Vagina (tissue), 2 donors: ENCODE data around the gene ZNF423. TPM values are rescaled to one million over a fixed set of nuclear protein-coding genes. Genes with fewer than 3 reads are reported as not detected.

Experiments
- DNase-seq, 2 donors: peaks; one replicate each; pipeline ENCODE4 v3.0.0-alpha.2; 2017; ENCODE audit errors: extremely low spot score in 2 of 2
- H3K27ac ChIP-seq: fragments of 200-600 bp; sonication (generic); one replicate; pipeline ENCODE4 v1.5.1; 2019
- H3K27me3 ChIP-seq: fragments of 200-600 bp; sonication (generic); one replicate; pipeline ENCODE4 v1.5.1; 2019
- H3K36me3 ChIP-seq, 2 donors: fragments of 200-600 bp; sonication (generic); one replicate each; pipeline ENCODE4 v1.5.1; 2017 to 2019
- H3K4me1 ChIP-seq: fragments of 200-600 bp; sonication (generic); one replicate; pipeline ENCODE4 v1.5.1; 2019
- H3K4me3 ChIP-seq, 2 donors: fragments of 200-600 bp; sonication (generic); 1 replicate in 1 of 2; 2 replicates in 1 of 2; pipeline ENCODE4 v1.5.1; 2016 to 2019
- H3K9me3 ChIP-seq: fragments of 200-600 bp; sonication (generic); one replicate; pipeline ENCODE4 v1.5.1; 2019
- POLR2A ChIP-seq, 2 donors: fragments of 450-650 bp; IDR thresholded peaks; one replicate each; pipeline ENCODE4 v1.6.1; 2017; ENCODE audit warnings: antibody characterized with exemption in 2 of 2, mild to moderate bottlenecking in 2 of 2, moderate library complexity in 2 of 2
- POLR2AphosphoS5 ChIP-seq, 2 donors: sonication (generic); formaldehyde crosslinking; IDR thresholded peaks; one replicate each; pipeline ENCODE4 v1.9.0; 2017; ENCODE audit warnings: antibody characterized with exemption in 2 of 2, mild to moderate bottlenecking in 2 of 2, low read depth in 1 of 2; ENCODE audit not compliant: insufficient read depth in 1 of 2
- intact Hi-C: fragments of 100-400 bp; cut with DNase I; formaldehyde crosslinking; loops from one replicate; pipeline ENCODE4 v1.15.1; 2023
- total RNA-seq: library from RNA; depleted of rRNA; stranded (reverse); fragments of >200 nt; gene quantifications from one replicate; pipeline ENCODE4 v1.2.3, GENCODE V29; 2016
- TF ChIP-seq, protein P1 (sequence below), 3 experiments: fragments of 450-650 bp in 2 of 3; fragments of 200-600 bp in 1 of 3; sonication (generic) in 1 of 3; IDR thresholded peaks; one replicate each; pipeline ENCODE4 v1.5.1; 2017 to 2019; ENCODE audit warnings: antibody characterized with exemption in 3 of 3, mild to moderate bottlenecking in 2 of 3, moderate library complexity in 2 of 3

The ZNF423 gene
- total RNA-seq, 1 donor from 2014 or later = 10.3 TPM

DNA sequence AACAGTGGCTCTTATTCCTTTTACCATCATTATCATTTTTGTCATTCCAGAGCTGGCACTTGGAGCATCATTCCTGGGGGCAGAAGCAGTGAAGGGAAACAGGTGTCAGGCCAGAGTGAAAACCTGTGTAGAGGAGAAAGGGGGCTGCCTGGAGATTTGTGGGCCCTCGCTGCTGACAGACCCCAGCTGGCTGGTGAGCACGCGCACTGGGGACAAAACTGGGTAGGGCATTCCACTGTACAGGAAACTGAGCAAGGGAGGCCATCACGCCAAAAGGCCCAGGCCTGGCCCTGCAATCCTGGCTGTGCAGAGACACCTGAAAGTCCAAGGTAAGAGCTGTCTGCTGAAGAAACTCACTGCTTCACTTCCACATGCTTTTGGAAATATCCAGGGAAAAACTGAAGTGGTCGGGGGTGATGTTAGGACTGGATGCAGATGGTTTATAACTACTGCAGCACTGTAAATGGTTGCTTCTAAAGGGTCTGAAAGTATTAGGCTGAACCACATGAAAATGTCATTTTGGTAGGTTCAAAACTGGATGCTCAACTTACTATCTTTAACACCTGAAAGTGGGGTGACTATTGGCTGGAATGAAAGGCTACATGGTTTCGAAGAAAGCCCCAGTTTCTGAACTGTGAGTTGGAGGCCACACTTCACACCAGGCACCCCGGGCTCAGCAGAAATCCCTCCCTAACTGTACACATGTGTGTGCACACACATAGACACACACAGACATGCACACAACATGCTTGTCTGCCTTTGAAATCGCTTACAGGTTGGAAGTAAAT, 257.3 kb downstream of the ZNF423 start:
- H3K27ac ChIP-seq = no peak overlapping the region
- no peaks in the 10 kb centered on the region for H3K27me3 ChIP-seq
- H3K9me3 ChIP-seq = no peaks in the 10 kb centered on the region
- TF ChIP-seq, protein P1, sequence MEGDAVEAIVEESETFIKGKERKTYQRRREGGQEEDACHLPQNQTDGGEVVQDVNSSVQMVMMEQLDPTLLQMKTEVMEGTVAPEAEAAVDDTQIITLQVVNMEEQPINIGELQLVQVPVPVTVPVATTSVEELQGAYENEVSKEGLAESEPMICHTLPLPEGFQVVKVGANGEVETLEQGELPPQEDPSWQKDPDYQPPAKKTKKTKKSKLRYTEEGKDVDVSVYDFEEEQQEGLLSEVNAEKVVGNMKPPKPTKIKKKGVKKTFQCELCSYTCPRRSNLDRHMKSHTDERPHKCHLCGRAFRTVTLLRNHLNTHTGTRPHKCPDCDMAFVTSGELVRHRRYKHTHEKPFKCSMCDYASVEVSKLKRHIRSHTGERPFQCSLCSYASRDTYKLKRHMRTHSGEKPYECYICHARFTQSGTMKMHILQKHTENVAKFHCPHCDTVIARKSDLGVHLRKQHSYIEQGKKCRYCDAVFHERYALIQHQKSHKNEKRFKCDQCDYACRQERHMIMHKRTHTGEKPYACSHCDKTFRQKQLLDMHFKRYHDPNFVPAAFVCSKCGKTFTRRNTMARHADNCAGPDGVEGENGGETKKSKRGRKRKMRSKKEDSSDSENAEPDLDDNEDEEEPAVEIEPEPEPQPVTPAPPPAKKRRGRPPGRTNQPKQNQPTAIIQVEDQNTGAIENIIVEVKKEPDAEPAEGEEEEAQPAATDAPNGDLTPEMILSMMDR (IDR thresholded peaks at IDR 0.05) = no peak
- TF ChIP-seq POLR2AphosphoS5 (IDR thresholded peaks at IDR 0.05; ENCODE audit: insufficient read depth in 1 of 2, low read depth in 1 of 2) (no peak), POLR2A (IDR thresholded peaks at IDR 0.05) (no peak)
- intact Hi-C loops = no loop called here
- no peak overlapping the region for H3K4me3 ChIP-seq
- peaks cover 19% of the 10 kb centered on the region for H3K4me1 ChIP-seq
- H3K36me3 ChIP-seq = no peaks in the 10 kb centered on the region
- DNase-seq = peak; percentile 55 to 65

DNA sequence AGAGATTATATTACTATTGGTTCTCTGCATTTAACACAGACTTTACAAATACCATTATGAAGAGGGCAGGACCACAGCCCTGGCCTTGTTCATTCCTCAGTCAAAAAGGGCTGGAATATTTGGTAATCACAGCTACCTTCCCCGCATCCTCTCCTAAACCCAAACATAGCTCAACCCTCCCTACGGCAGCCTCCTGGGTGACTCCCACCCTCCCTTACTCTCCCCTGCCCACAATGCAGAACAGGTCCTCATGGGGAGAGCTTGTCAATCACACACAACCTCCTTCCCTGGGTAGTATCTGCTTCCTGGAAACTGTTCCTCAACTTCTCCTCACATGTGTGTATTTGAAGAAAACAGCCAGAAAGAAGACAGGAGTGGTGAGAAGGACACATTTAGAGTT, 258.1 kb downstream of the ZNF423 start:
- Histone ChIP-seq H3K27me3 (no peaks in the 10 kb centered on the region), H3K4me1 (peaks cover 19% of the 10 kb centered on the region), H3K36me3 (no peaks in the 10 kb centered on the region), H3K4me3 (no peak overlapping the region), H3K9me3 (no peaks in the 10 kb centered on the region), H3K27ac (no peak overlapping the region)
- DNase-seq = peak; percentile 52 to 70
- TF ChIP-seq, protein P1 (IDR thresholded peaks at IDR 0.05) = no peak
- no peak for TF ChIP-seq POLR2AphosphoS5 (IDR thresholded peaks at IDR 0.05; ENCODE audit: insufficient read depth in 1 of 2, low read depth in 1 of 2)
- no peak for TF ChIP-seq POLR2A (IDR thresholded peaks at IDR 0.05)
- intact Hi-C loops = no loop called here

DNA sequence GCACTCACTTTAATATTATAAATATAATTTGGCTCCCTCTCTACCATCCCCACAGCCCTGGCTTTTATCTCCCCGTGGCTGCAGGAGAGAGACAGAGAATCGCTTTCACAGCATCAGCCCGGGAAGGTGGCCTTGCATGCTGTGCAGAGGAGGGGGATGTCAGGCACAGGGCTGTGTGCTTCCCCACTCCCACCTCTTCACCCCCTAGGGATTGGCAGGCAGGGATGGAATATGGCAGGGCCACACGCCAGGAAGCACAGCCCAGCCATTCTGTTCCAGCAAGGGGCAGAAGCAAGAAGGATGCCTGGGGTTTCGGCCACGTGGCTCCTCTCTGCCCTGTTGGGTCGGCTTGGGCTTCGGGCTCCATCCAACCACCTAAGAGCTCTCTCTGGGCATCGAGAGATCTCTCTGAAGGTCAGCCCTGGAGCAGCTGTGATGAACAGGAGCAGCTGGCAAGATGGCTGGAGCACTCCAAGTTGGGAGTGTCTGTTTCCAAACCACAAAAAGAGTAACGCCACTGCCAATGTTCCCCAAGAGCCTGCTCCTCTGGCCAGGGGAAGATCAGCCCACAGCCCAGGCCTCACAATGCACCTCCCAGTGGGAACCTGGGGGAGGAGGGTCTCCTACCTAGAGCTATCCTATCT, 259.1 kb downstream of the ZNF423 start:
- Histone ChIP-seq H3K4me3 (peak overlapping the region in 1 of 2 donors; percentile 14), H3K36me3 (no peaks in the 10 kb centered on the region), H3K9me3 (no peaks in the 10 kb centered on the region), H3K27me3 (no peaks in the 10 kb centered on the region), H3K27ac (peak overlapping the region; percentile 26), H3K4me1 (peaks cover 19% of the 10 kb centered on the region)
- intact Hi-C loops = no loop called here
- DNase-seq = peak; percentile 85 to 91
- TF ChIP-seq POLR2A (IDR thresholded peaks at IDR 0.05) (no peak), POLR2AphosphoS5 (IDR thresholded peaks at IDR 0.05; ENCODE audit: insufficient read depth in 1 of 2, low read depth in 1 of 2) (no peak)
- TF ChIP-seq, protein P1 (IDR thresholded peaks at IDR 0.05) = no peak

DNA sequence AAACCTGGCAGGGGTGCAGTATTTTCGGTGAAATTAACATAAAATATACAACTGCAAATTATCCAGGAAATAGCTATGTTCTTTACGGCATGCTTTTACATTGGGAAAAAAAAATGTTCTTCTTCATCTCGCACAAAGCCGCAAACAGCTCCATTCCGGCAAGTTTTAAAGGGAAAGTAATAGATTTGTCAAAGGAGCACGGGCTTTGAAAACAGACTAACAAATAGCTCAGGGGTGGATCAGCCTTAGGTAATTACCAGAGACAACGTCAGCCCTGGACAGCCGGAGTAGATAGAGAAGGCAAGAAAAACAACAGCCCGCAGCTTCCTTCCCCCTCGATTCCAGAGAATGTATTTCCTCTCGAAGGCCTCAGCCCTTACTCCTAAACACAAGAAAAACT, 259.8 kb downstream of the ZNF423 start:
- intact Hi-C loops = no loop called here
- peak in 1 of 2 donors; percentile 31 for DNase-seq
- peak overlapping the region in 1 of 2 donors; percentile 14 for H3K4me3 ChIP-seq

More for the DNA sequence above, 259.8 kb downstream of the ZNF423 start:
- H3K9me3 ChIP-seq = no peaks in the 10 kb centered on the region
- peak overlapping the region; percentile 26 for H3K27ac ChIP-seq
- H3K36me3 ChIP-seq = no peaks in the 10 kb centered on the region
- peaks cover 19% of the 10 kb centered on the region for H3K4me1 ChIP-seq
- TF ChIP-seq POLR2A (IDR thresholded peaks at IDR 0.05) (no peak), POLR2AphosphoS5 (IDR thresholded peaks at IDR 0.05; ENCODE audit: insufficient read depth in 1 of 2, low read depth in 1 of 2) (no peak)
- TF ChIP-seq, protein P1 (IDR thresholded peaks at IDR 0.05) = no peak
- no peaks in the 10 kb centered on the region for H3K27me3 ChIP-seq
